GM19324 (cell line): Measurements from ENCODE around the gene SLC25A13.

Source experiments
- ATAC-seq: cut with Tn5 transposase; IDR thresholded peaks from one replicate; pipeline ENCODE4 v1.9.1; 2021; ENCODE audit warnings: mild to moderate bottlenecking, moderate library complexity; ENCODE audit not compliant: unreplicated experiment, low FRiP score

Gene SLC25A13

GRCh38 chr7:96246919-96247318, 75.0 kb downstream of the SLC25A13 start:
- no peak for ATAC-seq

- no peak for ATAC-seq
Observed at GRCh38 chr7:96244992-96245292, 77.0 kb downstream of the SLC25A13 start.

GRCh38 chr7:96244244-96244991, 77.5 kb downstream of the SLC25A13 start:
- no peak for ATAC-seq

- no peak for ATAC-seq
Observed at GRCh38 chr7:96243241-96243640, 78.7 kb downstream of the SLC25A13 start.

GRCh38 chr7:96241855-96242254, 80.0 kb downstream of the SLC25A13 start:
- ATAC-seq, result no peak

GRCh38 chr7:96238976-96239766, 82.7 kb downstream of the SLC25A13 start:
- ATAC-seq, result no peak

GRCh38 chr7:96238474-96238873, 83.4 kb downstream of the SLC25A13 start:
- no peak for ATAC-seq

GRCh38 chr7:96237040-96237439, 84.9 kb downstream of the SLC25A13 start:
- ATAC-seq, result no peak

GRCh38 chr7:96236198-96237039, 85.5 kb downstream of the SLC25A13 start:
- ATAC-seq, result no peak

- no peak for ATAC-seq
Observed at GRCh38 chr7:96235281-96235680, 86.6 kb downstream of the SLC25A13 start.

GRCh38 chr7:96233528-96234154, 88.3 kb downstream of the SLC25A13 start:
- ATAC-seq, result no peak

GRCh38 chr7:96233084-96233483, 88.8 kb downstream of the SLC25A13 start:
- ATAC-seq, result no peak

- ATAC-seq, result no peak
Observed at GRCh38 chr7:96228760-96229159, 93.1 kb downstream of the SLC25A13 start.

GRCh38 chr7:96225251-96225650, 96.6 kb downstream of the SLC25A13 start:
- ATAC-seq, result no peak

GRCh38 chr7:96224685-96225084, 97.2 kb downstream of the SLC25A13 start:
- ATAC-seq, result no peak

GRCh38 chr7:96224073-96224472, 97.8 kb downstream of the SLC25A13 start:
- no peak for ATAC-seq

GRCh38 chr7:96221888-96222287, 100.0 kb downstream of the SLC25A13 start:
- ATAC-seq, result no peak

GRCh38 chr7:96219378-96220130, 102.3 kb downstream of the SLC25A13 start:
- ATAC-seq, result no peak

- no peak for ATAC-seq
Observed at GRCh38 chr7:96218664-96219243, 103.1 kb downstream of the SLC25A13 start.

GRCh38 chr7:96217147-96217546, 104.8 kb downstream of the SLC25A13 start:
- ATAC-seq, result no peak
